K562 (cell line): ENCODE data around the gene HMGCL. TPM values are rescaled to one million over a fixed set of nuclear protein-coding genes. Genes with fewer than 3 reads are reported as not detected.

Source experiments
- ATAC-seq: fragments of 200-7000 bp; cut with Tn5 transposase; 3 replicates; pipeline ENCODE4 v1.9.1; 2020; ENCODE audit warnings: moderate library complexity
- BruUV-seq: library from RNA; stranded (reverse); fragments of 400-500 nt; replicated peaks from 2 replicates; lab custom pipeline; 2021; lab: Mats Ljungman, UMichigan
- CTCF ChIA-PET: fragments of 300-600 bp; formaldehyde crosslinking; extraction: SDS; loops from one replicate; lab custom pipeline; 2021; ENCODE audit warnings: low intra/inter-chr PET ratio; lab: Yijun Ruan, JAX
- POLR2A ChIA-PET: fragments of 300-600, 350-650 bp; sonication (Branson Sonifier 250); formaldehyde crosslinking; extraction: SDS; loops from one replicate; lab custom pipeline; 2021; ENCODE audit warnings: antibody characterized with exemption, inconsistent platforms; lab: Yijun Ruan, JAX
- DNase-seq, 4 experiments: peaks; one replicate each; pipeline versions ENCODE4 v3.0.0 to v3.0.0-alpha.2; 2011 to 2018; ENCODE audit warnings: low spot score in 3 of 4, mixed read lengths in 3 of 4; ENCODE audit errors: extremely low read depth in 1 of 4
- FAIRE-seq: peaks from 2 replicates; lab custom pipeline; 2011; peaks lifted over from hg19 to GRCh38; lab: Jason Lieb, UNC
- H2AFZ ChIP-seq: 2 replicates; pipeline ENCODE4 v1.6.0; 2011; ENCODE audit warnings: low read depth, low read length, control low read depth, inconsistent platforms
- H3K27ac ChIP-seq: fragments of 200-600 bp; 3 replicates; pipeline ENCODE4 v1.8.0; 2011; ENCODE audit warnings: low read depth, mild to moderate bottlenecking, control low read depth, inconsistent platforms, low read length, moderate library complexity, mixed read lengths; ENCODE audit errors: extremely low read depth
- H3K27me3 ChIP-seq, 2 experiments: fragments of 300-600 bp in 1 of 2; 2 replicates in 1 of 2; 3 replicates in 1 of 2; pipeline versions ENCODE4 v1.6.0 to v1.8.0; 2011; ENCODE audit warnings: inconsistent platforms in 2 of 2, low read length in 2 of 2, mild to moderate bottlenecking in 1 of 2, mixed read lengths in 1 of 2, moderate library complexity in 1 of 2; ENCODE audit not compliant: control insufficient read depth in 2 of 2, insufficient read depth in 2 of 2
- H3K36me3 ChIP-seq: fragments of 300-600 bp; 3 replicates; pipeline ENCODE4 v1.8.0; 2011; ENCODE audit warnings: mild to moderate bottlenecking, low read length, inconsistent platforms; ENCODE audit not compliant: control insufficient read depth, insufficient read depth
- H3K4me1 ChIP-seq, 2 experiments: fragments of 200-600 bp in 1 of 2; replicated peaks in 1 of 2; 2 replicates in 1 of 2; 3 replicates in 1 of 2; pipeline versions ENCODE4 v1.5.1 to v1.8.0; 2011; ENCODE audit warnings: inconsistent platforms in 2 of 2, low read length in 2 of 2, mild to moderate bottlenecking in 1 of 2, mixed read lengths in 1 of 2, moderate library complexity in 1 of 2; ENCODE audit not compliant: control insufficient read depth in 2 of 2, insufficient read depth in 2 of 2
- H3K4me2 ChIP-seq: 2 replicates; pipeline ENCODE4 v1.6.1; 2011; ENCODE audit warnings: low read length, control low read depth, inconsistent platforms, mixed read lengths; ENCODE audit not compliant: insufficient read depth
- H3K4me3 ChIP-seq: fragments of 200-600 bp; sonication (generic), shearing (Covaris generic); 2 replicates; pipeline ENCODE4 v1.5.1; 2016; ENCODE audit warnings: control low read depth, inconsistent platforms
- H3K79me2 ChIP-seq: fragments of 200-600 bp; 3 replicates; pipeline ENCODE4 v1.8.0; 2011; ENCODE audit warnings: low read length, inconsistent platforms; ENCODE audit not compliant: control insufficient read depth, insufficient read depth
- H3K9ac ChIP-seq, 2 experiments: 2 replicates each; pipeline versions ENCODE4 v1.6.0 to v1.6.1; 2011; ENCODE audit warnings: low read depth in 2 of 2, low read length in 2 of 2, control low read depth in 1 of 2, inconsistent platforms in 1 of 2, mild to moderate bottlenecking in 1 of 2, mixed read lengths in 1 of 2; ENCODE audit not compliant: insufficient read depth in 1 of 2
- H3K9me1 ChIP-seq: one replicate; pipeline ENCODE4 v1.6.0; 2011; ENCODE audit warnings: inconsistent platforms, mild to moderate bottlenecking, low read length, moderate library complexity; ENCODE audit not compliant: control insufficient read depth, insufficient read depth
- H3K9me3 ChIP-seq: replicated peaks from 2 replicates; pipeline ENCODE4 v1.5.1; 2011; ENCODE audit warnings: low read depth, low read length, inconsistent platforms; ENCODE audit not compliant: control insufficient read depth, insufficient read depth
- H4K20me1 ChIP-seq: replicated peaks from 2 replicates; pipeline ENCODE4 v1.6.1; 2011; ENCODE audit warnings: low read length, inconsistent platforms, mixed read lengths; ENCODE audit not compliant: control insufficient read depth, insufficient read depth
- HOXB6 ChIP-seq: fragments of 250-450 bp; sonication (Bioruptor Pico); IDR thresholded peaks from 2 replicates; pipeline ENCODE4 v1.5.1; 2022; ENCODE audit warnings: mild to moderate bottlenecking, borderline replicate concordance
- NR2C2 ChIP-seq, 2 experiments: fragments of 200-800 bp in 1 of 2; sonication (Bioruptor generic) in 1 of 2; sonication (generic) in 1 of 2; formaldehyde crosslinking in 1 of 2; IDR thresholded peaks; 2 replicates each; pipeline versions ENCODE4 v1.6.1 to v1.8.0; 2016 to 2022; ENCODE audit warnings: mild to moderate bottlenecking in 1 of 2, missing compliant biosample characterization in 1 of 2, missing genetic modification characterization in 1 of 2, missing genetic modification reagents in 1 of 2
- SNAPC5 ChIP-seq: fragments of 250-450 bp; sonication (Bioruptor Pico); IDR thresholded peaks from 2 replicates; pipeline ENCODE4 v1.8.0; 2021; ENCODE audit warnings: moderate library complexity, mild to moderate bottlenecking, inconsistent platforms
- SRSF1 ChIP-seq: fragments of 200-400 bp; formaldehyde crosslinking; IDR thresholded peaks from 2 replicates; pipeline ENCODE4 v1.6.1; 2017; ENCODE audit warnings: mild to moderate bottlenecking, low read depth, low read length, moderate library complexity
- XRCC5 ChIP-seq: fragments of 200-400 bp; formaldehyde crosslinking; IDR thresholded peaks from 2 replicates; pipeline ENCODE4 v1.6.1; 2017; ENCODE audit warnings: low read depth, mild to moderate bottlenecking, low read length
- ZNF324 ChIP-seq: fragments of 250-450 bp; sonication (Bioruptor Pico); IDR thresholded peaks from 2 replicates; pipeline ENCODE4 v1.4.0; 2020; ENCODE audit warnings: mild to moderate bottlenecking
- WGBS: fragments of 100-300 bp; shearing (Covaris generic); methylation state at CpG from one replicate; pipeline ENCODE4 v1.1.6; 2016; ENCODE audit warnings: low coverage, mixed read lengths; ENCODE audit not compliant: insufficient coverage; ENCODE audit errors: missing lambda C conversion rate; 5-methylcytosine and 5-hydroxymethylcytosine counted together
- in situ Hi-C: fragments of 300-500 bp; cut with MboI; formaldehyde crosslinking; loops from 4 replicates; pipeline ENCODE4 v1.15.0; 2018; ENCODE audit warnings: inconsistent platforms, mixed read lengths
- intact Hi-C: fragments of 100-400 bp; cut with micrococcal nuclease; formaldehyde crosslinking; loops from 2 replicates; pipeline ENCODE4 v1.14.2; 2022
- polyA plus RNA-seq, 8 experiments: library from polyadenylated mRNA; depleted of rRNA in 4 of 8; stranded (reverse) in 5 of 8; unstranded in 3 of 8; fragments of >200 nt; fragmentation: Nextera tagmentation in 2 of 8; fragmentation: Illumina TruSeq in 1 of 8; extraction: Ambion mirVana in 2 of 8; extraction: Trizol in 1 of 8; gene quantifications; 2 replicates each; pipeline versions ENCODE4 v1.2.1 to v1.2.3, GENCODE V29; 2011 to 2014; ENCODE audit warnings: inconsistent platforms in 1 of 8, missing spikeins in 1 of 8
- total RNA-seq, 7 experiments: library from RNA; depleted of rRNA in 6 of 7; stranded (reverse); fragments of >200 nt in 6 of 7; fragmentation: Illumina TruSeq in 2 of 7; extraction: Trizol in 2 of 7; gene quantifications; 2 replicates each; pipeline versions ENCODE4 v1.2.1 to v1.2.3, GENCODE V29; 2011 to 2021; ENCODE audit warnings: low replicate concordance in 1 of 7
- TF ChIP-seq, protein P1 (sequence below), 3 experiments: fragments of 200-800 bp in 1 of 3; fragments of 250-450 bp in 1 of 3; fragments of 450-650 bp in 1 of 3; sonication (Bioruptor Pico) in 1 of 3; sonication (Bioruptor generic) in 1 of 3; formaldehyde crosslinking in 1 of 3; IDR thresholded peaks; 2 replicates each; pipeline versions ENCODE4 v1.6.1 to v1.8.0; 2016 to 2022; ENCODE audit warnings: mild to moderate bottlenecking in 2 of 3, missing genetic modification characterization in 2 of 3, missing compliant biosample characterization in 1 of 3, moderate library complexity in 1 of 3
- TF ChIP-seq, protein P2 (sequence below): sonication (generic); formaldehyde crosslinking; IDR thresholded peaks from 2 replicates; pipeline ENCODE4 v1.8.0; 2022; ENCODE audit warnings: mild to moderate bottlenecking, missing genetic modification reagents

HMGCL gene
- total and polyA plus RNA-seq, 9 of the 15 experiments (the other 6 are each of a cell fraction or from before 2014, with no cell fraction given), result 18.0 to 82.2 (median 24.2) TPM

DNA sequence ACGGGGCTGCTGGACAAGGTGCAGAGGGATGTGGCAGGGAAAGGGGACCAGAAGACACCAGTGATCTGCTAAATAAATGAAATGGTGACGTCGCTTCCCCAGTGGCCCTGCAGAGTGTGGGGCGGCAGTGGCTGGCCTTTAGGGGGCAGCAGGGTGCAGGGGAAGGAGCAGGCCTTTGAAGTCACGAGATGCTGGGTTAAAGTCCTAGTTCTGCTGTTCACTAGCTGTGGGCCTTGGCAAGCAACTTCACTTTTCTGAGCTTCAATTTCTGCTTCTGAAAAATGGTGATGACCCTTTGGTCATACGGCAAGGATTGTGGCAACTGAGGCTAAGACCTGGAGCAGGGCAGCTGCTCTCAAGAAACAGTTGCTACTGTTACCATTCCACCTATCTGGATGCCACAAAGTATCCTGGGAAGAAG is 15.5 kb downstream of the HMGCL start:
- intact Hi-C loops (loop anchor here (1.0 to 2.0 kb wide), 4 partner anchors 37 to 107 kb away; partner anchors contain the start of gene FUCA1), in situ Hi-C loops (loop anchor here (5.0 kb wide), 1 partner anchor 98 kb away; no protein-coding TSS in a partner anchor)
- Histone ChIP-seq H3K9me1 (no peaks in the 10 kb centered on the region), H3K4me1 (peaks cover 5 to 18% of the 10 kb centered on the region in 2 experiments; a peak in 4 of 5 replicates), H3K27me3 (no peaks in the 10 kb centered on the region), H4K20me1 (no peaks in the 10 kb centered on the region), H3K4me2 (no peak overlapping the region), H2AFZ (0 out of 2 replicates have a peak overlapping the region, but pooled peaks have one; percentile 27), H3K27ac (no peak overlapping the region), H3K36me3 (peaks cover 9% of the 10 kb centered on the region; the same call in 2 of the 3 replicates), H3K4me3 (no peak overlapping the region), H3K9ac (peak overlapping the region in 1 of 2 experiments; percentile 64; a peak in 1 of 4 replicates), H3K79me2 (no peaks in the 10 kb centered on the region), H3K9me3 (no peaks in the 10 kb centered on the region)
- FAIRE-seq (peak; percentile 89), DNase-seq (peak; percentile 80 to 91 (median 85)), ATAC-seq (peak; percentile 96)
- WGBS, result 2% methylated on average over 6 of the region's 6 CpGs
- POLR2A ChIA-PET, result interaction anchor here (1.6 to 2.5 kb wide), 4 partner anchors 9 to 150 kb away, joined by 4 to 14 read pairs (median 5); partner anchors contain the start of genes GALE, LYPLA2 and PNRC2
- CTCF ChIA-PET, result interaction anchor here (0.9 to 2.7 kb wide), 6 partner anchors 42 to 302 kb away, joined by 3 to 22 read pairs (median 4); partner anchors contain the start of genes FUCA1 and MYOM3
- BruUV-seq, result no TSS peak
- TF ChIP-seq, protein P1, sequence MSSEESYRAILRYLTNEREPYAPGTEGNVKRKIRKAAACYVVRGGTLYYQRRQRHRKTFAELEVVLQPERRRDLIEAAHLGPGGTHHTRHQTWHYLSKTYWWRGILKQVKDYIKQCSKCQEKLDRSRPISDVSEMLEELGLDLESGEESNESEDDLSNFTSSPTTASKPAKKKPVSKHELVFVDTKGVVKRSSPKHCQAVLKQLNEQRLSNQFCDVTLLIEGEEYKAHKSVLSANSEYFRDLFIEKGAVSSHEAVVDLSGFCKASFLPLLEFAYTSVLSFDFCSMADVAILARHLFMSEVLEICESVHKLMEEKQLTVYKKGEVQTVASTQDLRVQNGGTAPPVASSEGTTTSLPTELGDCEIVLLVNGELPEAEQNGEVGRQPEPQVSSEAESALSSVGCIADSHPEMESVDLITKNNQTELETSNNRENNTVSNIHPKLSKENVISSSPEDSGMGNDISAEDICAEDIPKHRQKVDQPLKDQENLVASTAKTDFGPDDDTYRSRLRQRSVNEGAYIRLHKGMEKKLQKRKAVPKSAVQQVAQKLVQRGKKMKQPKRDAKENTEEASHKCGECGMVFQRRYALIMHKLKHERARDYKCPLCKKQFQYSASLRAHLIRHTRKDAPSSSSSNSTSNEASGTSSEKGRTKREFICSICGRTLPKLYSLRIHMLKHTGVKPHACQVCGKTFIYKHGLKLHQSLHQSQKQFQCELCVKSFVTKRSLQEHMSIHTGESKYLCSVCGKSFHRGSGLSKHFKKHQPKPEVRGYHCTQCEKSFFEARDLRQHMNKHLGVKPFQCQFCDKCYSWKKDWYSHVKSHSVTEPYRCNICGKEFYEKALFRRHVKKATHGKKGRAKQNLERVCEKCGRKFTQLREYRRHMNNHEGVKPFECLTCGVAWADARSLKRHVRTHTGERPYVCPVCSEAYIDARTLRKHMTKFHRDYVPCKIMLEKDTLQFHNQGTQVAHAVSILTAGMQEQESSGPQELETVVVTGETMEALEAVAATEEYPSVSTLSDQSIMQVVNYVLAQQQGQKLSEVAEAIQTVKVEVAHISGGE (CRISPR knock-in tag; IDR thresholded peaks at IDR 0.05), result no peak
- TF ChIP-seq SRSF1 (no peak), NR2C2 (CRISPR knock-in tag; IDR thresholded peaks at IDR 0.05) (no peak), NR2C2 (tag; IDR thresholded peaks at IDR 0.05) (no peak), SNAPC5 (no peak), XRCC5 (peak; percentile 96), HOXB6 (CRISPR knock-in tag) (no peak), ZNF324 (no peak)
- TF ChIP-seq, protein P2, sequence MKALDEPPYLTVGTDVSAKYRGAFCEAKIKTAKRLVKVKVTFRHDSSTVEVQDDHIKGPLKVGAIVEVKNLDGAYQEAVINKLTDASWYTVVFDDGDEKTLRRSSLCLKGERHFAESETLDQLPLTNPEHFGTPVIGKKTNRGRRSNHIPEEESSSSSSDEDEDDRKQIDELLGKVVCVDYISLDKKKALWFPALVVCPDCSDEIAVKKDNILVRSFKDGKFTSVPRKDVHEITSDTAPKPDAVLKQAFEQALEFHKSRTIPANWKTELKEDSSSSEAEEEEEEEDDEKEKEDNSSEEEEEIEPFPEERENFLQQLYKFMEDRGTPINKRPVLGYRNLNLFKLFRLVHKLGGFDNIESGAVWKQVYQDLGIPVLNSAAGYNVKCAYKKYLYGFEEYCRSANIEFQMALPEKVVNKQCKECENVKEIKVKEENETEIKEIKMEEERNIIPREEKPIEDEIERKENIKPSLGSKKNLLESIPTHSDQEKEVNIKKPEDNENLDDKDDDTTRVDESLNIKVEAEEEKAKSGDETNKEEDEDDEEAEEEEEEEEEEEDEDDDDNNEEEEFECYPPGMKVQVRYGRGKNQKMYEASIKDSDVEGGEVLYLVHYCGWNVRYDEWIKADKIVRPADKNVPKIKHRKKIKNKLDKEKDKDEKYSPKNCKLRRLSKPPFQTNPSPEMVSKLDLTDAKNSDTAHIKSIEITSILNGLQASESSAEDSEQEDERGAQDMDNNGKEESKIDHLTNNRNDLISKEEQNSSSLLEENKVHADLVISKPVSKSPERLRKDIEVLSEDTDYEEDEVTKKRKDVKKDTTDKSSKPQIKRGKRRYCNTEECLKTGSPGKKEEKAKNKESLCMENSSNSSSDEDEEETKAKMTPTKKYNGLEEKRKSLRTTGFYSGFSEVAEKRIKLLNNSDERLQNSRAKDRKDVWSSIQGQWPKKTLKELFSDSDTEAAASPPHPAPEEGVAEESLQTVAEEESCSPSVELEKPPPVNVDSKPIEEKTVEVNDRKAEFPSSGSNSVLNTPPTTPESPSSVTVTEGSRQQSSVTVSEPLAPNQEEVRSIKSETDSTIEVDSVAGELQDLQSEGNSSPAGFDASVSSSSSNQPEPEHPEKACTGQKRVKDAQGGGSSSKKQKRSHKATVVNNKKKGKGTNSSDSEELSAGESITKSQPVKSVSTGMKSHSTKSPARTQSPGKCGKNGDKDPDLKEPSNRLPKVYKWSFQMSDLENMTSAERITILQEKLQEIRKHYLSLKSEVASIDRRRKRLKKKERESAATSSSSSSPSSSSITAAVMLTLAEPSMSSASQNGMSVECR (CRISPR knock-in tag), result no peak
